A549 (cell line): ENCODE results near the gene GRID2IP. TPM values are rescaled to one million over a fixed set of nuclear protein-coding genes. Genes with fewer than 3 reads are reported as not detected.

Source experiments
- ATAC-seq, 2 experiments: fragments of 200-7000 bp in 1 of 2; fragments of >200 bp in 1 of 2; cut with Nextera tagmentation in 1 of 2; cut with Tn5 transposase in 1 of 2; 3 replicates each; pipeline versions ENCODE4 v1.8.0 to v1.9.1; 2018 to 2020; ENCODE audit warnings: mild to moderate bottlenecking in 1 of 2, moderate library complexity in 1 of 2
- CTCF ChIA-PET: fragments of 300-600 bp; sonication (Branson Sonifier 250); formaldehyde crosslinking; extraction: SDS; loops from one replicate; lab custom pipeline; 2021; ENCODE audit warnings: antibody characterized with exemption, inconsistent platforms; lab: Yijun Ruan, JAX
- POLR2A ChIA-PET: fragments of 350-600 bp; formaldehyde crosslinking; extraction: SDS; loops from one replicate; lab custom pipeline; 2021; ENCODE audit warnings: antibody characterized with exemption, inconsistent platforms; lab: Yijun Ruan, JAX
- DNase-seq, 2 experiments: peaks; one replicate each; pipeline versions ENCODE4 v3.0.0 to v3.0.0-alpha.2; 2011 to 2016; ENCODE audit warnings: low read depth in 1 of 2, low spot score in 1 of 2
- FAIRE-seq: peaks from 2 replicates; lab custom pipeline; 2011; peaks lifted over from hg19 to GRCh38; lab: Jason Lieb, UNC
- H3K27ac ChIP-seq, 2 experiments: fragments of >200 bp; sonication (Bioruptor Twin); formaldehyde crosslinking; 3 replicates each; pipeline ENCODE4 v1.5.1; 2016 to 2017
- H3K4me1 ChIP-seq: fragments of >200 bp; sonication (Bioruptor Twin); formaldehyde crosslinking; 3 replicates; pipeline ENCODE4 v1.6.1; 2016
- H3K4me2 ChIP-seq: fragments of >200 bp; sonication (Bioruptor Twin); formaldehyde crosslinking; 3 replicates; pipeline ENCODE4 v1.6.1; 2016
- H3K4me3 ChIP-seq: fragments of >200 bp; sonication (Bioruptor Twin); formaldehyde crosslinking; 3 replicates; pipeline ENCODE4 v1.5.1; 2016
- H3K9me3 ChIP-seq: fragments of >200 bp; sonication (Bioruptor Twin); formaldehyde crosslinking; 3 replicates; pipeline ENCODE4 v1.6.1; 2016
- ATOH8 ChIP-seq: fragments of 250-450 bp; sonication (Bioruptor Pico); IDR thresholded peaks from 2 replicates; pipeline ENCODE4 v1.5.0; 2020; ENCODE audit warnings: low read depth, mild to moderate bottlenecking, moderate library complexity
- CBX2 ChIP-seq: fragments of 200-600 bp; sonication (generic); IDR thresholded peaks from 2 replicates; pipeline ENCODE4 v1.6.1; 2016; ENCODE audit warnings: low read depth, mild to moderate bottlenecking, borderline replicate concordance
- CBX8 ChIP-seq: fragments of 200-600 bp; sonication (generic); IDR thresholded peaks from 2 replicates; pipeline ENCODE4 v1.6.1; 2016
- CEBPB ChIP-seq, 2 experiments: fragments of >200 bp in 1 of 2; sonication (Bioruptor Twin) in 1 of 2; formaldehyde crosslinking in 1 of 2; IDR thresholded peaks; 2 replicates each; pipeline ENCODE4 v1.6.1; 2012 to 2016
- CHD2 ChIP-seq: fragments of 150-350 bp; IDR thresholded peaks from 2 replicates; pipeline ENCODE4 v1.6.1; 2014; ENCODE audit warnings: low read length; ENCODE audit not compliant: partially characterized antibody
- CHD4 ChIP-seq: fragments of 200-600 bp; sonication (generic); IDR thresholded peaks from 2 replicates; pipeline ENCODE4 v1.6.1; 2016; ENCODE audit warnings: antibody characterized with exemption, mild to moderate bottlenecking, borderline replicate concordance
- E2F6 ChIP-seq: IDR thresholded peaks from 2 replicates; pipeline ENCODE4 v1.6.1; 2012; ENCODE audit warnings: low read depth, borderline replicate concordance
- EHF ChIP-seq: fragments of 250-450 bp; sonication (Bioruptor Pico); IDR thresholded peaks from 2 replicates; pipeline ENCODE4 v1.5.0; 2020; ENCODE audit warnings: mild to moderate bottlenecking
- EP300 ChIP-seq, 2 experiments: fragments of >200 bp; sonication (Bioruptor Twin); formaldehyde crosslinking; IDR thresholded peaks; 2 replicates in 1 of 2; 3 replicates in 1 of 2; pipeline ENCODE4 v1.6.1; 2016 to 2017
- ESRRA ChIP-seq: fragments of 150-350 bp; IDR thresholded peaks from 2 replicates; pipeline ENCODE4 v1.6.1; 2014; ENCODE audit warnings: mild to moderate bottlenecking, low read length, borderline replicate concordance
- GATA3 ChIP-seq: IDR thresholded peaks from 2 replicates; pipeline ENCODE4 v1.6.1; 2012; ENCODE audit warnings: borderline replicate concordance
- HEYL ChIP-seq: fragments of 250-450 bp; sonication (Bioruptor Pico); IDR thresholded peaks from 2 replicates; pipeline ENCODE4 v1.8.0; 2021; ENCODE audit warnings: mild to moderate bottlenecking, moderate library complexity
- HOXA7 ChIP-seq: fragments of 250-450 bp; sonication (Bioruptor Pico); IDR thresholded peaks from 2 replicates; pipeline ENCODE4 v1.5.0; 2020; ENCODE audit warnings: mild to moderate bottlenecking, moderate library complexity
- HOXB13 ChIP-seq: fragments of 250-450 bp; sonication (Bioruptor Pico); IDR thresholded peaks from 2 replicates; pipeline ENCODE4 v1.5.0; 2020; ENCODE audit warnings: low read depth, mild to moderate bottlenecking, moderate library complexity
- MAZ ChIP-seq: fragments of 150-350 bp; IDR thresholded peaks from 2 replicates; pipeline ENCODE4 v1.6.1; 2014; ENCODE audit warnings: antibody characterized with exemption, low read depth, low read length, borderline replicate concordance
- MYC ChIP-seq: IDR thresholded peaks from 2 replicates; pipeline ENCODE4 v1.6.1; 2012; ENCODE audit warnings: mild to moderate bottlenecking, inconsistent platforms, low read length, improper control_type of control experiment, borderline replicate concordance
- NFE2L2 ChIP-seq: fragments of 150-350 bp; conservative IDR thresholded peaks from 2 replicates; pipeline ENCODE4 v1.6.1; 2014; ENCODE audit warnings: low read length
- NR3C1 ChIP-seq: fragments of >200 bp; sonication (Bioruptor Twin); formaldehyde crosslinking; IDR thresholded peaks from 3 replicates; pipeline ENCODE4 v1.6.1; 2017
- PHF8 ChIP-seq: fragments of 200-600 bp; sonication (generic); IDR thresholded peaks from 2 replicates; pipeline ENCODE4 v1.6.1; 2016; ENCODE audit warnings: low read depth, mild to moderate bottlenecking, antibody characterized with exemption, moderate library complexity, borderline replicate concordance
- POLR2A ChIP-seq: IDR thresholded peaks from 2 replicates; pipeline ENCODE4 v1.6.1; 2012; ENCODE audit warnings: mild to moderate bottlenecking, low read length
- RARB ChIP-seq: fragments of 250-450 bp; sonication (Bioruptor Pico); IDR thresholded peaks from 2 replicates; pipeline ENCODE4 v1.8.0; 2021; ENCODE audit warnings: mild to moderate bottlenecking, moderate library complexity
- RCOR1 ChIP-seq: fragments of 150-350 bp; IDR thresholded peaks from 2 replicates; pipeline ENCODE4 v1.6.1; 2014; ENCODE audit warnings: antibody characterized with exemption, low read length, low read depth
- RNF2 ChIP-seq: fragments of 200-600 bp; sonication (generic); IDR thresholded peaks from 2 replicates; pipeline ENCODE4 v1.6.1; 2016; ENCODE audit warnings: low read depth, mild to moderate bottlenecking, antibody characterized with exemption, moderate library complexity, borderline replicate concordance
- SMC3 ChIP-seq: fragments of >200 bp; sonication (Bioruptor Twin); formaldehyde crosslinking; IDR thresholded peaks from 3 replicates; pipeline ENCODE4 v1.6.1; 2018; ENCODE audit warnings: inconsistent platforms
- SREBF2 ChIP-seq: fragments of 450-650 bp; IDR thresholded peaks from 2 replicates; pipeline ENCODE4 v1.6.1; 2014; ENCODE audit warnings: mild to moderate bottlenecking, moderate library complexity
- TP53 ChIP-seq: fragments of 250-450 bp; sonication (Bioruptor Pico); IDR thresholded peaks from 2 replicates; pipeline ENCODE4 v1.5.0; 2021; ENCODE audit warnings: mild to moderate bottlenecking, moderate library complexity
- ZNF302 ChIP-seq: fragments of 250-450 bp; sonication (Bioruptor Pico); IDR thresholded peaks from 2 replicates; pipeline ENCODE4 v1.9.0; 2021; ENCODE audit warnings: inconsistent platforms, mild to moderate bottlenecking, moderate library complexity
- WGBS: methylation state at CpG from one replicate; pipeline ENCODE4 v1.1.6; 2017; ENCODE audit errors: missing lambda C conversion rate; 5-methylcytosine and 5-hydroxymethylcytosine counted together
- polyA plus RNA-seq, 4 experiments: library from polyadenylated mRNA; depleted of rRNA in 3 of 4; stranded (reverse); fragments of >200 nt; fragmentation: RNase III in 1 of 4; extraction: RNeasy Plus Mini Kit Qiagen cat#74134 plus additional on column Dnase treatment in 1 of 4; gene quantifications; 2 replicates in 3 of 4; 3 replicates in 1 of 4; pipeline ENCODE4 v1.2.3, GENCODE V29; 2011 to 2017
- TF ChIP-seq, protein P1 (sequence below): IDR thresholded peaks from 2 replicates; pipeline ENCODE4 v1.6.1; 2012
- TF ChIP-seq, protein P2 (sequence below): fragments of >200 bp; sonication (Bioruptor Twin); formaldehyde crosslinking; IDR thresholded peaks from 2 replicates; pipeline ENCODE4 v1.6.1; 2016

GRID2IP gene
- polyA plus RNA-seq, 2 of the 4 experiments (the other 2 are of a cell fraction): not detected

DNA sequence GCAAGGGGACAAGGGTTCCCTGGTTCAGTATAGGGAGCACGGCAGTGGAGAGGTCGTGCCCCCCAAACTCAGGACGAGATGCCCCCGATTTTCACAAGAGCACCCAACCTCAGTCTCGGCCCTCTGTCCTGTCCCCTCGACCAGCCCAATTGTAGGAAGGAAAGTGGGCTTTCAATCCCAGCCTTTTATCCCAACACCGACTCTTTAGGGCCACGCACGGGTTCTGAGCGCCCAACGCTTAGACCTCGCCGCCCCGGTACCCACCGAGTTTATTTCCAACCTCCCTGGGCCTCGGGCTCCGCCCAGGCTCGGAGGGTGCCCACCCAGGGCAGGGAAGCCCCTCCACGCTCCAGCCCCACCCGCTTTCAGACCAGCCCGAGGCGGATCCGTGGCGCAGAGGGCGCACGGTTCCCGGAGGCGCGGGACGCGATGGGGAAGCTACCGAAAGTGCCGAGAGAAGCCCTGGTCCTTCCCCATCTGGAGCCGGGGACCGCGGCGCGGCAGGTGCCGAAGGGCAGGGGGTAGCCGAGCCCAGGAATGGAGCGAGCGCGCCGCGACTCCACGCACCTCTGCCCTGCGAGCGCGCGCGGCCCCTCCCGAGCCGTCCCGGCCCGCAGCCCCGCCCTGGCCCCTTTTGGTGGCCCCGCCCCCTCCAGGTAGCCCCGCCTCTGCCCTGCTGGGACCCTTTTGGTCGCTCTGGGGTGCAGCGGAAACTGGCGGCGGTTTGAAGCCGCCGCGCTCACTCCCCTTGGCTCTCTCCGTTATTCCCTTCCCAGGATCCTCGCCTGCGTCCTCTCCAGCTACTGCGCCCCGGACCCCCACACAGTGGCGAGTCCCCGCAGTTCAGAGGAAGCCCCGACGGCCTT lies 20.4 kb downstream of the GRID2IP start:
- WGBS: 14% methylated on average over 49 of the region's 74 CpGs
- CTCF ChIA-PET: interaction anchor here (2.8 kb wide), 1 partner anchor 15 kb away, joined by 11 read pairs; no protein-coding TSS in a partner anchor
- H3K9me3 ChIP-seq: no peaks in the 10 kb centered on the region
- FAIRE-seq (no peak), ATAC-seq (peak; percentile 11 to 40; a peak in 3 of 6 replicates), DNase-seq (no peak)
- peak overlapping the region; percentile 57 for H3K4me3 ChIP-seq
- POLR2A ChIA-PET: no interaction called here
- peak overlapping the region in 1 of 2 experiments; percentile 67; a peak in 3 of 6 replicates for H3K27ac ChIP-seq
- no peak for TF ChIP-seq PHF8
- no peak for TF ChIP-seq CHD4
- no peak for TF ChIP-seq CEBPB (IDR thresholded peaks at IDR 0.05)
- TF ChIP-seq MAZ: no peak
- no peak for TF ChIP-seq SREBF2
- TF ChIP-seq NFE2L2: no peak
- TF ChIP-seq EP300 (IDR thresholded peaks at IDR 0.05): no peak
- no peak for TF ChIP-seq CBX2
- TF ChIP-seq RCOR1: no peak
- TF ChIP-seq RNF2: no peak
- no peak for TF ChIP-seq CHD2
- TF ChIP-seq GATA3: no peak
- TF ChIP-seq HEYL (CRISPR knock-in tag): no peak
- TF ChIP-seq TP53 (CRISPR knock-in tag): no peak
- TF ChIP-seq ATOH8 (CRISPR knock-in tag): no peak
- TF ChIP-seq, protein P1, sequence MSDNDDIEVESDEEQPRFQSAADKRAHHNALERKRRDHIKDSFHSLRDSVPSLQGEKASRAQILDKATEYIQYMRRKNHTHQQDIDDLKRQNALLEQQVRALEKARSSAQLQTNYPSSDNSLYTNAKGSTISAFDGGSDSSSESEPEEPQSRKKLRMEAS: no peak
- no peak for TF ChIP-seq HOXB13 (CRISPR knock-in tag)
- TF ChIP-seq, protein P2, sequence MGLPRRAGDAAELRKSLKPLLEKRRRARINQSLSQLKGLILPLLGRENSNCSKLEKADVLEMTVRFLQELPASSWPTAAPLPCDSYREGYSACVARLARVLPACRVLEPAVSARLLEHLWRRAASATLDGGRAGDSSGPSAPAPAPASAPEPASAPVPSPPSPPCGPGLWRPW: no peak
- TF ChIP-seq E2F6: no peak
- no peak for TF ChIP-seq POLR2A
- peak overlapping the region; percentile 97 for H3K4me2 ChIP-seq
- no peaks in the 10 kb centered on the region for H3K4me1 ChIP-seq

DNA sequence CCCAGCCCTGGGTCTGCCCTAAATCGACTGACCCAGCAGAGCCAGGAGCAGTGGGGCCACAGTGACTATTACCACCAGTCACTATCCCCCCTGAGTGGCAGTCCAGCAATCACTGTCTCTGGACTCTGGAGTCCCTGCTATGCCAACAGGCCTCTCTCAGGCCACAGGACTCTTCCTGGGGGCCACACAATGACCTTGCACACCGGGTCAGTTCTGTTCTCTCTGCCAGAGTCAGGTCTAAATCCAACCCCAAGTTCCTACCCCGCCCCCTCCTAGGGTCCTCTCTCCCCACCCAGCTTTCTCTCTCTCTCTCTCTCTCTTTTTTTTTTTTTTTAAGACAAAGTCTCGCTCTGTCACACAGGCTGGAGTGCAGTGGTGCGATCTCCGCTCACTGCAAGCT lies 21.6 kb downstream of the GRID2IP start:
- H3K4me1 ChIP-seq: no peaks in the 10 kb centered on the region
- WGBS: 74% methylated on average over 5 of the region's 6 CpGs
- POLR2A ChIA-PET: interaction anchor here (0.5 kb wide), 1 partner anchor 63 kb away, joined by 3 read pairs; no protein-coding TSS in a partner anchor
- H3K4me3 ChIP-seq: no peak overlapping the region
- FAIRE-seq (no peak), DNase-seq (no peak), ATAC-seq (no peak)
- no peak overlapping the region for H3K4me2 ChIP-seq
- no peak overlapping the region for H3K27ac ChIP-seq
- no peaks in the 10 kb centered on the region for H3K9me3 ChIP-seq
- CTCF ChIA-PET: no interaction called here
- TF ChIP-seq NFE2L2 (no peak), CHD2 (no peak), EHF (CRISPR knock-in tag) (no peak), ZNF302 (CRISPR knock-in tag) (no peak), RARB (no peak), CHD4 (no peak), ESRRA (no peak), ATOH8 (CRISPR knock-in tag) (no peak), CBX8 (no peak), MYC (no peak), SMC3 (no peak), HOXA7 (CRISPR knock-in tag) (no peak), NR3C1 (no peak)
- TF ChIP-seq, protein P1: no peak
- TF ChIP-seq, protein P2: no peak
- TF ChIP-seq, all 56 proteins: peak for 0
